Activated naive CD4-positive, alpha-beta T cell treated with anti-CD3 and anti-CD28 coated beads, Interleukin-2, amount 10 ng/mL, durations not matched to agents 7 days and 5 days (primary cell): ENCODE measurements around the gene FBN3.
"Not testable (repeated sequence)": the region's sequence is repeated elsewhere in the genome, so short reads cannot be mapped to it uniquely, and the experiment has no call there.

ENCODE experiments used
- CTCF ChIA-PET: fragments of 350-600 bp; sonication (Branson Sonifier 250); formaldehyde crosslinking; loops from one replicate; lab custom pipeline; 2021; ENCODE audit warnings: antibody characterized with exemption; lab: Charles Lee
- DNase-seq: peaks from one replicate; pipeline ENCODE4 v3.0.0-alpha.2; 2020
- H3K27ac Mint-ChIP-seq: one replicate; pipeline ENCODE4 v1.8.0; 2021; ENCODE audit warnings: mild to moderate bottlenecking, moderate library complexity, mixed read lengths
- H3K27me3 Mint-ChIP-seq: one replicate; pipeline ENCODE4 v1.8.0; 2021; ENCODE audit warnings: mild to moderate bottlenecking, mixed read lengths
- H3K36me3 Mint-ChIP-seq: one replicate; pipeline ENCODE4 v1.8.0; 2021; ENCODE audit warnings: mixed read lengths
- H3K4me1 Mint-ChIP-seq: one replicate; pipeline ENCODE4 v1.8.0; 2021; ENCODE audit warnings: mixed read lengths
- H3K4me3 Mint-ChIP-seq: one replicate; pipeline ENCODE4 v1.8.0; 2021; ENCODE audit warnings: mild to moderate bottlenecking, moderate library complexity, mixed read lengths
- H3K9me3 Mint-ChIP-seq: one replicate; pipeline ENCODE4 v1.8.0; 2021; ENCODE audit warnings: mixed read lengths

The FBN3 gene

GRCh38 chr19:8149261-8150094 is at the start of gene FBN3:
Gene FBN3, minus strand, starts transcription at chr19:8149592. Its CDS starts 2,112 bp downstream, at chr19:8147480.
- DNase-seq = peak; percentile 34
- CTCF ChIA-PET = interaction anchor here (0.7 kb wide), 1 partner anchor 323 kb away, joined by 3 read pairs; no protein-coding TSS in a partner anchor
- Mint-ChIP-seq H3K4me1 (peaks cover 6% of the 10 kb centered on the region), H3K9me3 (no peaks in the 10 kb centered on the region), H3K27me3 (peaks cover 94% of the 10 kb centered on the region), H3K4me3 (no peak within 1 kb of the TSS), H3K27ac (no peak within 1 kb of the TSS), H3K36me3 (no peaks in the 10 kb centered on the region)

GRCh38 chr19:8196271-8196927 is 47.0 kb upstream of the FBN3 start:
- DNase-seq = no peak
- Mint-ChIP-seq H3K27ac (peak overlapping the region; percentile 74), H3K9me3 (no peaks in the 10 kb centered on the region), H3K4me1 (peaks cover 55% of the 10 kb centered on the region), H3K4me3 (peak overlapping the region; percentile 14), H3K36me3 (no peaks in the 10 kb centered on the region), H3K27me3 (peaks cover 22% of the 10 kb centered on the region)
- CTCF ChIA-PET = interaction anchor here (0.8 kb wide), 1 partner anchor 10 kb away, joined by 3 read pairs; no protein-coding TSS in a partner anchor

GRCh38 chr19:8194528-8195267 is 45.3 kb upstream of the FBN3 start:
- Mint-ChIP-seq H3K27me3 (peaks cover 10% of the 10 kb centered on the region), H3K9me3 (no peaks in the 10 kb centered on the region), H3K27ac (peak overlapping the region; percentile 96), H3K4me1 (peaks cover 55% of the 10 kb centered on the region), H3K36me3 (no peaks in the 10 kb centered on the region), H3K4me3 (peak overlapping the region; percentile 71)
- DNase-seq = peak; percentile 75
- CTCF ChIA-PET = interaction anchor here (1.0 kb wide), 2 partner anchors 13 to 16 kb away, joined by 3 read pairs; no protein-coding TSS in a partner anchor

GRCh38 chr19:8192221-8192820 is 42.9 kb upstream of the FBN3 start:
- Mint-ChIP-seq H3K27ac (peak overlapping the region; percentile 96), H3K4me3 (no peak overlapping the region), H3K9me3 (no peaks in the 10 kb centered on the region), H3K4me1 (peaks cover 53% of the 10 kb centered on the region), H3K27me3 (peaks cover 4% of the 10 kb centered on the region), H3K36me3 (no peaks in the 10 kb centered on the region)
- DNase-seq = no peak
- CTCF ChIA-PET = interaction anchor here (0.6 kb wide), 1 partner anchor 45 kb away, joined by 3 read pairs; no protein-coding TSS in a partner anchor

GRCh38 chr19:8185343-8186068 is 36.1 kb upstream of the FBN3 start:
- Mint-ChIP-seq H3K27me3 (peaks cover 18% of the 10 kb centered on the region), H3K4me3 (no peak overlapping the region), H3K9me3 (no peaks in the 10 kb centered on the region), H3K36me3 (no peaks in the 10 kb centered on the region), H3K27ac (no peak overlapping the region), H3K4me1 (peaks cover 22% of the 10 kb centered on the region)
- CTCF ChIA-PET = interaction anchor here (0.6 kb wide), 1 partner anchor 141 kb away, joined by 3 read pairs; no protein-coding TSS in a partner anchor
- DNase-seq = no peak

GRCh38 chr19:8184274-8184673 is 34.9 kb upstream of the FBN3 start:
- H3K9me3 Mint-ChIP-seq = no peaks in the 10 kb centered on the region
- CTCF ChIA-PET = no interaction called here
- peaks cover 18% of the 10 kb centered on the region for H3K27me3 Mint-ChIP-seq
- H3K4me1 Mint-ChIP-seq = peaks cover 23% of the 10 kb centered on the region
- DNase-seq = no peak
- no peak overlapping the region for H3K27ac Mint-ChIP-seq
- no peaks in the 10 kb centered on the region for H3K36me3 Mint-ChIP-seq
- no peak overlapping the region for H3K4me3 Mint-ChIP-seq

GRCh38 chr19:8180018-8180417 is 30.6 kb upstream of the FBN3 start:
- Mint-ChIP-seq H3K36me3 (no peaks in the 10 kb centered on the region), H3K27ac (no peak overlapping the region), H3K27me3 (peaks cover 5% of the 10 kb centered on the region), H3K4me1 (peaks cover 18% of the 10 kb centered on the region), H3K9me3 (no peaks in the 10 kb centered on the region), H3K4me3 (no peak overlapping the region)
- no peak for DNase-seq
- CTCF ChIA-PET = interaction anchor here (0.8 kb wide), 1 partner anchor 32 kb away, joined by 4 read pairs; no protein-coding TSS in a partner anchor

- Mint-ChIP-seq H3K9me3 (no peaks in the 10 kb centered on the region), H3K27ac (no peak overlapping the region), H3K4me3 (no peak overlapping the region), H3K36me3 (no peaks in the 10 kb centered on the region), H3K27me3 (peaks cover 10% of the 10 kb centered on the region), H3K4me1 (no peaks in the 10 kb centered on the region)
- DNase-seq = no peak
- CTCF ChIA-PET = no interaction called here
Observed at GRCh38 chr19:8174706-8175105, 25.3 kb upstream of the FBN3 start.

- Mint-ChIP-seq H3K27ac (no peak overlapping the region), H3K4me3 (no peak overlapping the region), H3K4me1 (no peaks in the 10 kb centered on the region), H3K9me3 (no peaks in the 10 kb centered on the region), H3K27me3 (peaks cover 14% of the 10 kb centered on the region), H3K36me3 (no peaks in the 10 kb centered on the region)
- CTCF ChIA-PET = no interaction called here
- no peak for DNase-seq
Observed at GRCh38 chr19:8168537-8168936, 19.1 kb upstream of the FBN3 start.

GRCh38 chr19:8167985-8168384 is 18.6 kb upstream of the FBN3 start:
- H3K4me1 Mint-ChIP-seq = no peaks in the 10 kb centered on the region
- no peaks in the 10 kb centered on the region for H3K9me3 Mint-ChIP-seq
- CTCF ChIA-PET = interaction anchor here (0.6 kb wide), 1 partner anchor 787 kb away, joined by 4 read pairs; no protein-coding TSS in a partner anchor
- H3K27ac Mint-ChIP-seq = no peak overlapping the region
- H3K4me3 Mint-ChIP-seq = no peak overlapping the region
- DNase-seq = no peak
- H3K27me3 Mint-ChIP-seq = peaks cover 12% of the 10 kb centered on the region
- H3K36me3 Mint-ChIP-seq = no peaks in the 10 kb centered on the region

- no peak overlapping the region for H3K4me3 Mint-ChIP-seq
- no peak overlapping the region for H3K27ac Mint-ChIP-seq
- H3K9me3 Mint-ChIP-seq = no peaks in the 10 kb centered on the region
- peaks cover 9% of the 10 kb centered on the region for H3K4me1 Mint-ChIP-seq
- no peak for DNase-seq
- CTCF ChIA-PET = no interaction called here
- peaks cover 3% of the 10 kb centered on the region for H3K27me3 Mint-ChIP-seq
- no peaks in the 10 kb centered on the region for H3K36me3 Mint-ChIP-seq
Observed at GRCh38 chr19:8163759-8164158, 14.4 kb upstream of the FBN3 start.

GRCh38 chr19:8161135-8161646 is 11.8 kb upstream of the FBN3 start:
- Mint-ChIP-seq H3K4me3 (no peak overlapping the region), H3K27ac (no peak overlapping the region), H3K4me1 (peaks cover 9% of the 10 kb centered on the region), H3K27me3 (peaks cover 17% of the 10 kb centered on the region), H3K36me3 (no peaks in the 10 kb centered on the region), H3K9me3 (no peaks in the 10 kb centered on the region)
- peak; percentile 29 for DNase-seq
- CTCF ChIA-PET = interaction anchor here (1.0 kb wide), 1 partner anchor 19 kb away, joined by 3 read pairs; no protein-coding TSS in a partner anchor

- H3K27ac Mint-ChIP-seq, H3K36me3 Mint-ChIP-seq, H3K4me3 Mint-ChIP-seq, DNase-seq, H3K9me3 Mint-ChIP-seq, H3K4me1 Mint-ChIP-seq: not testable (repeated sequence)
- peaks cover 32% of the 10 kb centered on the region for H3K27me3 Mint-ChIP-seq
- CTCF ChIA-PET = interaction anchor here (0.7 to 2.3 kb wide), 6 partner anchors 11 to 101 kb away, joined by 3 to 16 read pairs (median 5); no protein-coding TSS in a partner anchor
Observed at GRCh38 chr19:8159322-8159721, 9.9 kb upstream of the FBN3 start.
